Activated CD4-positive, alpha-beta T cell treated with anti-CD3 and anti-CD28 coated beads, Interleukin-2, Interleukin-6, amounts not matched to agents 100 ng/mL and 50 ng/mL, durations not matched to agents 16 hours and 8 hours (primary cell): ENCODE data around the gene CABCOCO1.
"Not testable (repeated sequence)": the region's sequence is repeated elsewhere in the genome, so short reads cannot be mapped to it uniquely, and the experiment has no call there.

ENCODE experiments used
- DNase-seq: peaks from one replicate; pipeline ENCODE4 v3.0.0-alpha.2; 2020

The CABCOCO1 gene

GRCh38 chr10:61719906-61720305 is 57.2 kb downstream of the CABCOCO1 start:
- no peak for DNase-seq

- DNase-seq, result no peak
Measured at GRCh38 chr10:61721431-61721830, 58.7 kb downstream of the CABCOCO1 start.

GRCh38 chr10:61725221-61725620 is 62.5 kb downstream of the CABCOCO1 start:
- not testable (repeated sequence) for DNase-seq

- DNase-seq, result no peak
Measured at GRCh38 chr10:61729596-61729995, 66.9 kb downstream of the CABCOCO1 start.

- DNase-seq, result no peak
Measured at GRCh38 chr10:61730671-61731070, 67.9 kb downstream of the CABCOCO1 start.

GRCh38 chr10:61731638-61732037 is 68.9 kb downstream of the CABCOCO1 start:
- DNase-seq, result no peak

GRCh38 chr10:61732629-61733278 is 70.0 kb downstream of the CABCOCO1 start:
- no peak for DNase-seq

GRCh38 chr10:61733358-61733940 is 70.7 kb downstream of the CABCOCO1 start:
- peak; percentile 44 for DNase-seq

- no peak for DNase-seq
Measured at GRCh38 chr10:61735882-61736281, 73.2 kb downstream of the CABCOCO1 start.

- DNase-seq, result not testable (repeated sequence)
Measured at GRCh38 chr10:61737455-61737854, 74.7 kb downstream of the CABCOCO1 start.

- no peak for DNase-seq
Measured at GRCh38 chr10:61742812-61743211, 80.1 kb downstream of the CABCOCO1 start.

- peak; percentile 33 for DNase-seq
Measured at GRCh38 chr10:61744469-61744868, 81.7 kb downstream of the CABCOCO1 start.

GRCh38 chr10:61746377-61746776 is 83.6 kb downstream of the CABCOCO1 start:
- no peak for DNase-seq

- DNase-seq, result no peak
Measured at GRCh38 chr10:61747307-61747706, 84.6 kb downstream of the CABCOCO1 start.

GRCh38 chr10:61749291-61749690 is 86.6 kb downstream of the CABCOCO1 start:
- DNase-seq, result no peak

GRCh38 chr10:61750943-61751471 is 88.3 kb downstream of the CABCOCO1 start:
- DNase-seq, result peak; percentile 84

- no peak for DNase-seq
Measured at GRCh38 chr10:61751599-61751998, 88.9 kb downstream of the CABCOCO1 start.

- DNase-seq, result peak; percentile 47
Measured at GRCh38 chr10:61752111-61753011, 89.6 kb downstream of the CABCOCO1 start.

GRCh38 chr10:61753453-61753852 is 90.7 kb downstream of the CABCOCO1 start:
- DNase-seq, result no peak

GRCh38 chr10:61754587-61755550 is 92.1 kb downstream of the CABCOCO1 start:
- no peak for DNase-seq

- DNase-seq, result no peak
Measured at GRCh38 chr10:61757001-61757400, 94.3 kb downstream of the CABCOCO1 start.
